ENCODE measurements around the gene CDON. TPM values are rescaled to one million over a fixed set of nuclear protein-coding genes. Genes with fewer than 3 reads are reported as not detected.

CDON gene
- total RNA-seq, 1 donor from 2014 or later = 71.3 TPM

GRCh38 chr11:126008956-126009355 is 53.7 kb downstream of the CDON start:
- no peaks in the 10 kb centered on the region for H3K9me3 ChIP-seq (ENCODE audit: low read depth)
- no peaks in the 10 kb centered on the region for H3K9me3 Mint-ChIP-seq
- no peak overlapping the region for H3K9ac ChIP-seq
- peaks cover 9% of the 10 kb centered on the region for H3K4me1 Mint-ChIP-seq
- no peaks in the 10 kb centered on the region for H3K4me1 ChIP-seq
- no peak overlapping the region for H2AFZ ChIP-seq (replicated peaks)
- no peaks in the 10 kb centered on the region for H3K27me3 Mint-ChIP-seq (ENCODE audit: insufficient read depth, low read depth)
- H3F3A ChIP-seq (ENCODE audit: low read depth) = peaks cover 6% of the 10 kb centered on the region
- H3K4me2 ChIP-seq = no peak overlapping the region
- H3K36me3 ChIP-seq = peaks cover 5% of the 10 kb centered on the region
- no peak overlapping the region for H3K27ac Mint-ChIP-seq
- peaks cover 46% of the 10 kb centered on the region for H3K36me3 Mint-ChIP-seq
- no peak overlapping the region for H3K4me3 ChIP-seq
- no peaks in the 10 kb centered on the region for H4K20me1 ChIP-seq (ENCODE audit: low read depth)
- H3K27me3 ChIP-seq = no peaks in the 10 kb centered on the region
- DNase-seq (ENCODE audit: low spot score) = no peak
- no peaks in the 10 kb centered on the region for H3K79me2 ChIP-seq (ENCODE audit: low read depth)
- no peak overlapping the region for H3K4me3 Mint-ChIP-seq
- no peak overlapping the region for H3K27ac ChIP-seq
- no peak for TF ChIP-seq CTCF (IDR thresholded peaks at IDR 0.05)
- TF ChIP-seq EZH2 (IDR thresholded peaks at IDR 0.05) = no peak
- TF ChIP-seq EZH2phosphoT487 (IDR thresholded peaks at IDR 0.05) = no peak

GRCh38 chr11:126007238-126007637 is 55.4 kb downstream of the CDON start:
- peaks cover 53% of the 10 kb centered on the region for H3K36me3 Mint-ChIP-seq
- TF ChIP-seq EZH2phosphoT487 (IDR thresholded peaks at IDR 0.05) (no peak), EZH2 (IDR thresholded peaks at IDR 0.05) (no peak), CTCF (IDR thresholded peaks at IDR 0.05) (no peak)
- Histone ChIP-seq H4K20me1 (ENCODE audit: low read depth) (no peaks in the 10 kb centered on the region), H3K4me1 (no peaks in the 10 kb centered on the region), H3K79me2 (ENCODE audit: low read depth) (no peaks in the 10 kb centered on the region), H3F3A (ENCODE audit: low read depth) (no peaks in the 10 kb centered on the region), H3K9ac (no peak overlapping the region), H2AFZ (replicated peaks) (no peak overlapping the region), H3K27me3 (no peaks in the 10 kb centered on the region), H3K9me3 (ENCODE audit: low read depth) (no peaks in the 10 kb centered on the region), H3K4me2 (no peak overlapping the region), H3K4me3 (no peak overlapping the region), H3K36me3 (peaks cover 5% of the 10 kb centered on the region), H3K27ac (no peak overlapping the region)
- no peak overlapping the region for H3K4me3 Mint-ChIP-seq
- no peaks in the 10 kb centered on the region for H3K9me3 Mint-ChIP-seq
- no peaks in the 10 kb centered on the region for H3K27me3 Mint-ChIP-seq (ENCODE audit: insufficient read depth, low read depth)
- H3K27ac Mint-ChIP-seq = no peak overlapping the region
- DNase-seq (ENCODE audit: low spot score) = no peak
- peaks cover 9% of the 10 kb centered on the region for H3K4me1 Mint-ChIP-seq

- TF ChIP-seq CTCF (IDR thresholded peaks at IDR 0.05) = no peak
- no peak for TF ChIP-seq EZH2 (IDR thresholded peaks at IDR 0.05)
- no peak for TF ChIP-seq EZH2phosphoT487 (IDR thresholded peaks at IDR 0.05)
- Mint-ChIP-seq H3K27ac (no peak overlapping the region), H3K9me3 (no peaks in the 10 kb centered on the region), H3K27me3 (ENCODE audit: insufficient read depth, low read depth) (no peaks in the 10 kb centered on the region), H3K36me3 (peaks cover 51% of the 10 kb centered on the region), H3K4me1 (peaks cover under 1% of the 10 kb centered on the region), H3K4me3 (no peak overlapping the region)
- no peaks in the 10 kb centered on the region for H3K79me2 ChIP-seq (ENCODE audit: low read depth)
- no peaks in the 10 kb centered on the region for H3K27me3 ChIP-seq
- no peaks in the 10 kb centered on the region for H3K4me1 ChIP-seq
- no peak overlapping the region for H3K4me2 ChIP-seq
- no peak for DNase-seq (ENCODE audit: low spot score)
- peaks cover 14% of the 10 kb centered on the region for H3K36me3 ChIP-seq
- no peak overlapping the region for H2AFZ ChIP-seq (replicated peaks)
- no peaks in the 10 kb centered on the region for H4K20me1 ChIP-seq (ENCODE audit: low read depth)
- no peak overlapping the region for H3K4me3 ChIP-seq
- H3K9ac ChIP-seq = no peak overlapping the region
- no peaks in the 10 kb centered on the region for H3K9me3 ChIP-seq (ENCODE audit: low read depth)
- no peaks in the 10 kb centered on the region for H3F3A ChIP-seq (ENCODE audit: low read depth)
- H3K27ac ChIP-seq = no peak overlapping the region
Observed at GRCh38 chr11:126006068-126006467, 56.6 kb downstream of the CDON start.
